IMR-90 (cell line): ENCODE results near the gene RIMBP2. TPM values are rescaled to one million over a fixed set of nuclear protein-coding genes. Genes with fewer than 3 reads are reported as not detected.

Source experiments
- ATAC-seq: fragments of 200-7000 bp; cut with Tn5 transposase; 2 replicates; pipeline ENCODE4 v1.9.1; 2020; ENCODE audit warnings: low read depth, mild to moderate bottlenecking, moderate library complexity
- BruUV-seq: library from RNA; stranded (reverse); fragments of 400-500 nt; replicated peaks from 2 replicates; lab custom pipeline; 2021; lab: Mats Ljungman, UMichigan
- CTCF ChIA-PET: fragments of 300-600 bp; formaldehyde crosslinking; extraction: SDS; loops from one replicate; lab custom pipeline; 2021; ENCODE audit warnings: antibody characterized with exemption; lab: Yijun Ruan, JAX
- POLR2A ChIA-PET: fragments of 300-600 bp; sonication (Branson Sonifier 250); formaldehyde crosslinking; loops from one replicate; lab custom pipeline; 2022; ENCODE audit warnings: antibody characterized with exemption; ENCODE audit not compliant: unreplicated experiment; lab: Charles Lee
- DNase-seq: peaks from one replicate; pipeline ENCODE4 v3.0.0; 2013
- H2AFZ ChIP-seq: replicated peaks from 2 replicates; pipeline ENCODE3; 2013; ENCODE audit warnings: low read length, mild to moderate bottlenecking; ENCODE audit not compliant: poor library complexity
- H2AK5ac ChIP-seq: 2 replicates; pipeline ENCODE4 v1.6.1; 2013; ENCODE audit warnings: low read depth, low read length, inconsistent platforms
- H2AK9ac ChIP-seq: replicated peaks from 2 replicates; pipeline ENCODE3; 2013; ENCODE audit warnings: mild to moderate bottlenecking, low read depth, low read length, moderate library complexity; ENCODE audit not compliant: poor library complexity
- H2BK120ac ChIP-seq: 2 replicates; pipeline ENCODE4 v1.6.1; 2013; ENCODE audit warnings: low read depth, low read length, inconsistent platforms
- H2BK15ac ChIP-seq: 3 replicates; pipeline ENCODE4 v1.6.1; 2013; ENCODE audit warnings: low read depth, low read length, inconsistent platforms
- H2BK20ac ChIP-seq: 2 replicates; pipeline ENCODE4 v1.6.1; 2013; ENCODE audit warnings: low read depth, mild to moderate bottlenecking, inconsistent platforms, low read length, moderate library complexity
- H2BK5ac ChIP-seq: 2 replicates; pipeline ENCODE4 v1.6.1; 2013; ENCODE audit warnings: mild to moderate bottlenecking, low read depth, low read length, inconsistent platforms; ENCODE audit not compliant: poor library complexity, severe bottlenecking
- H3K14ac ChIP-seq: replicated peaks from 2 replicates; pipeline ENCODE4 v1.6.1; 2013; ENCODE audit warnings: low read depth, low read length, inconsistent platforms
- H3K18ac ChIP-seq: 2 replicates; pipeline ENCODE4 v1.6.1; 2013; ENCODE audit warnings: low read depth, low read length, control low read depth
- H3K23ac ChIP-seq: 2 replicates; pipeline ENCODE4 v1.6.1; 2013; ENCODE audit warnings: low read depth, low read length, inconsistent platforms
- H3K27ac ChIP-seq: 2 replicates; pipeline ENCODE4 v1.5.1; 2013; ENCODE audit warnings: mild to moderate bottlenecking, control low read depth, low read length; ENCODE audit not compliant: insufficient read depth
- H3K27me3 ChIP-seq: 2 replicates; pipeline ENCODE4 v1.6.1; 2013; ENCODE audit warnings: low read length; ENCODE audit not compliant: control insufficient read depth, insufficient read depth
- H3K36me3 ChIP-seq: 2 replicates; pipeline ENCODE4 v1.6.1; 2013; ENCODE audit warnings: low read length, mixed read lengths; ENCODE audit not compliant: control insufficient read depth, insufficient read depth
- H3K4ac ChIP-seq: 2 replicates; pipeline ENCODE4 v1.6.1; 2013; ENCODE audit warnings: low read depth, low read length, inconsistent platforms
- H3K4me1 ChIP-seq: 2 replicates; pipeline ENCODE4 v1.6.1; 2013; ENCODE audit warnings: low read length, mixed read lengths; ENCODE audit not compliant: control insufficient read depth, insufficient read depth
- H3K4me2 ChIP-seq: 2 replicates; pipeline ENCODE4 v1.6.1; 2013; ENCODE audit warnings: low read depth, mild to moderate bottlenecking, control low read depth, low read length, moderate library complexity
- H3K4me3 ChIP-seq: 2 replicates; pipeline ENCODE4 v1.5.1; 2013; ENCODE audit warnings: low read depth, mild to moderate bottlenecking, control low read depth, low read length, moderate library complexity; ENCODE audit not compliant: insufficient read depth
- H3K56ac ChIP-seq: 2 replicates; pipeline ENCODE4 v1.6.1; 2013; ENCODE audit warnings: low read length, inconsistent platforms; ENCODE audit not compliant: insufficient read depth; ENCODE audit errors: extremely low read depth
- H3K79me1 ChIP-seq, 2 experiments: 2 replicates each; pipeline ENCODE4 v1.6.1; 2013; ENCODE audit warnings: low read length in 2 of 2, inconsistent platforms in 1 of 2, low read depth in 1 of 2
- H3K9ac ChIP-seq: 2 replicates; pipeline ENCODE4 v1.6.1; 2013; ENCODE audit warnings: low read depth, low read length, control low read depth
- H3K9me1 ChIP-seq: 2 replicates; pipeline ENCODE4 v1.6.1; 2013; ENCODE audit warnings: low read length, inconsistent platforms; ENCODE audit not compliant: insufficient read depth
- H3K9me3 ChIP-seq: 2 replicates; pipeline ENCODE4 v1.6.1; 2013; ENCODE audit warnings: low read length; ENCODE audit not compliant: control insufficient read depth, insufficient read depth
- H4K20me1 ChIP-seq: 2 replicates; pipeline ENCODE4 v1.6.1; 2013; ENCODE audit warnings: low read length, inconsistent platforms; ENCODE audit not compliant: insufficient read depth
- H4K5ac ChIP-seq: 2 replicates; pipeline ENCODE4 v1.6.1; 2013; ENCODE audit warnings: mild to moderate bottlenecking, low read depth, low read length, control low read depth
- H4K8ac ChIP-seq, 2 experiments: 2 replicates each; pipeline ENCODE4 v1.6.1; 2013; ENCODE audit warnings: low read depth in 2 of 2, low read length in 2 of 2, control low read depth in 1 of 2, inconsistent platforms in 1 of 2
- H4K91ac ChIP-seq: 2 replicates; pipeline ENCODE4 v1.6.1; 2013; ENCODE audit warnings: low read depth, low read length, inconsistent platforms; ENCODE audit not compliant: insufficient read depth
- BHLHE40 ChIP-seq: fragments of 150-350 bp; IDR thresholded peaks from 2 replicates; pipeline ENCODE4 v1.6.1; 2016; ENCODE audit warnings: mild to moderate bottlenecking, low read depth, low read length
- CEBPB ChIP-seq: IDR thresholded peaks from 2 replicates; pipeline ENCODE4 v1.6.1; 2012; ENCODE audit warnings: low read depth, low read length, improper control_type of control experiment
- CHD1 ChIP-seq: IDR thresholded peaks from 2 replicates; pipeline ENCODE4 v1.6.1; 2012; ENCODE audit warnings: low read depth, low read length, improper control_type of control experiment
- FOS ChIP-seq: fragments of 150-350 bp; IDR thresholded peaks from 2 replicates; pipeline ENCODE4 v1.6.1; 2016; ENCODE audit warnings: low read depth, low read length
- MAFK ChIP-seq: IDR thresholded peaks from 2 replicates; pipeline ENCODE4 v1.6.1; 2012; ENCODE audit warnings: low read depth, low read length, improper control_type of control experiment
- MAZ ChIP-seq: IDR thresholded peaks from 2 replicates; pipeline ENCODE4 v1.6.1; 2012; ENCODE audit warnings: low read depth, mild to moderate bottlenecking, low read length, improper control_type of control experiment, moderate library complexity, borderline replicate concordance
- MXI1 ChIP-seq: IDR thresholded peaks from 2 replicates; pipeline ENCODE4 v1.6.1; 2012; ENCODE audit warnings: low read depth, mild to moderate bottlenecking, low read length, moderate library complexity, borderline replicate concordance
- NFE2L2 ChIP-seq: fragments of 150-350 bp; IDR thresholded peaks from 2 replicates; pipeline ENCODE4 v1.6.1; 2016; ENCODE audit warnings: low read depth, mild to moderate bottlenecking, low read length
- POLR2A ChIP-seq: IDR thresholded peaks from 2 replicates; pipeline ENCODE4 v1.6.1; 2012; ENCODE audit warnings: mild to moderate bottlenecking, low read depth, low read length
- RAD21 ChIP-seq: IDR thresholded peaks from 2 replicates; pipeline ENCODE4 v1.6.1; 2012; ENCODE audit warnings: low read length, improper control_type of control experiment
- RCOR1 ChIP-seq: IDR thresholded peaks from 2 replicates; pipeline ENCODE4 v1.6.1; 2012; ENCODE audit warnings: mild to moderate bottlenecking, low read length, improper control_type of control experiment; ENCODE audit not compliant: insufficient replicate concordance
- RFX5 ChIP-seq: IDR thresholded peaks from 2 replicates; pipeline ENCODE4 v1.8.0; 2012; ENCODE audit warnings: low read depth, mild to moderate bottlenecking, low read length, moderate library complexity
- SMC3 ChIP-seq: fragments of 150-350 bp; IDR thresholded peaks from 2 replicates; pipeline ENCODE4 v1.6.1; 2016; ENCODE audit warnings: low read depth, mild to moderate bottlenecking, antibody characterized with exemption, low read length, moderate library complexity
- WGBS, 2 experiments: methylation state at CpG; one replicate each; pipeline versions ENCODE4 v1.1.5 to v1.1.7; 2013; ENCODE audit warnings: missing lambda C conversion rate in 2 of 2; ENCODE audit not compliant: insufficient read length in 1 of 2; ENCODE audit errors: extremely low coverage in 2 of 2; 5-methylcytosine and 5-hydroxymethylcytosine counted together
- dilution Hi-C: fragments of 300-500 bp; cut with HindIII; formaldehyde crosslinking; loops from one replicate; pipeline ENCODE4 v1.14.3; 2018; ENCODE audit warnings: low sequenced_read_pairs; ENCODE audit not compliant: unreplicated experiment
- in situ Hi-C: fragments of 300-500 bp; cut with MboI; formaldehyde crosslinking; loops from 3 replicates; pipeline ENCODE4 v1.14.3; 2019; ENCODE audit warnings: low sequenced_read_pairs, inconsistent platforms, mixed read lengths
- intact Hi-C: fragments of 100-400 bp; cut with micrococcal nuclease; formaldehyde crosslinking; loops from 2 replicates; pipeline ENCODE4 v1.10.0; 2022
- polyA plus RNA-seq, 3 experiments: library from polyadenylated mRNA; depleted of rRNA; stranded (reverse); fragments of >200 nt; gene quantifications; 2 replicates each; pipeline ENCODE4 v1.2.3, GENCODE V29; 2012; ENCODE audit warnings: low replicate concordance in 1 of 3
- total RNA-seq: library from RNA; depleted of rRNA; stranded (reverse); fragments of >200 nt; gene quantifications from 2 replicates; pipeline ENCODE4 v1.2.3, GENCODE V29; 2012
- TF ChIP-seq, protein P1 (sequence below): conservative IDR thresholded peaks from 2 replicates; pipeline ENCODE4 v1.5.1; 2012; ENCODE audit warnings: mild to moderate bottlenecking, low read depth, low read length, improper control_type of control experiment
- TF ChIP-seq, protein P2 (sequence below): fragments of 150-350 bp; IDR thresholded peaks from 2 replicates; pipeline ENCODE4 v1.6.1; 2017; ENCODE audit warnings: mild to moderate bottlenecking, antibody characterized with exemption, low read length, low read depth
- TF ChIP-seq, protein P3 (sequence below): fragments of 150-350 bp; IDR thresholded peaks from 2 replicates; pipeline ENCODE4 v1.6.1; 2016; ENCODE audit warnings: low read depth, mild to moderate bottlenecking, low read length, moderate library complexity, borderline replicate concordance

The RIMBP2 gene
- total and polyA plus RNA-seq, 2 of the 4 experiments (the other 2 are of a cell fraction): not detected

DNA sequence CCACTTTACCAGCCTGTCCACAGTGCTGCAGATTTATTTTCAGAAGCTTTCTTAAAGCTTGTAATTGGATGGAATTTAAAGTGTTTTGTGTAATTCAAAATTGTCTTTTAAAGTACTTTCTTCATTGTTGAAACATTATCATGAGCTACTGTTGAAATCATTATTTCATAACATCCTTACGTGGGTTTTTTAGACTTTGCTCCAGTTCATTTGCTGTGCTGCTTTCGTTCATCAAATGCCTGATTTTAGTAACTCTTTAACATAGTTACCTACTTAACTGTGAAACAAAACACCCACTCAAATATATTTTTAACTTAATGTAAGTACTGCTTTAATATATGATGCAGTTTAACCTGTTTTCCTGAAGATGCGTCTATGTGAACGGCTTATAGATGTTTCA, 330.9 kb downstream of the RIMBP2 start:
- no peak overlapping the region for H2AK5ac ChIP-seq
- CTCF ChIA-PET: no interaction called here
- WGBS, 2 experiments: no CpG with 5 or more reads among the region's 4 CpGs

More for the DNA sequence above, 330.9 kb downstream of the RIMBP2 start:
- H3K4me1 ChIP-seq: no peaks in the 10 kb centered on the region
- H3K27me3 ChIP-seq: no peaks in the 10 kb centered on the region
- no peaks in the 10 kb centered on the region for H3K36me3 ChIP-seq
- H4K91ac ChIP-seq: no peak overlapping the region
- no peaks in the 10 kb centered on the region for H3K79me1 ChIP-seq
- H3K23ac ChIP-seq: no peak overlapping the region
- ATAC-seq (no peak), DNase-seq (no peak)
- H4K20me1 ChIP-seq: no peaks in the 10 kb centered on the region
- H3K27ac ChIP-seq: no peak overlapping the region
- no peaks in the 10 kb centered on the region for H3K9me1 ChIP-seq
- no peak overlapping the region for H3K4ac ChIP-seq
- no TSS peak for BruUV-seq
- in situ Hi-C loops (no loop called here), dilution Hi-C loops (no loop called here), intact Hi-C loops (no loop called here)
- H3K9ac ChIP-seq: no peak overlapping the region
- no peak overlapping the region for H2BK5ac ChIP-seq
- H3K9me3 ChIP-seq: peaks cover 8% of the 10 kb centered on the region
- H4K5ac ChIP-seq: no peak overlapping the region
- no peak overlapping the region for H3K14ac ChIP-seq
- no peak overlapping the region for H2BK20ac ChIP-seq
- no peak overlapping the region for H2BK120ac ChIP-seq
- H3K18ac ChIP-seq: no peak overlapping the region
- no peak overlapping the region for H2BK15ac ChIP-seq
- H3K4me2 ChIP-seq: no peak overlapping the region
- H2AK9ac ChIP-seq: no peak overlapping the region
- H3K4me3 ChIP-seq: no peak overlapping the region
- POLR2A ChIA-PET: no interaction called here
- no peak overlapping the region for H2AFZ ChIP-seq
- H4K8ac ChIP-seq: no peak overlapping the region
- H3K56ac ChIP-seq: no peak overlapping the region
- TF ChIP-seq, protein P1, sequence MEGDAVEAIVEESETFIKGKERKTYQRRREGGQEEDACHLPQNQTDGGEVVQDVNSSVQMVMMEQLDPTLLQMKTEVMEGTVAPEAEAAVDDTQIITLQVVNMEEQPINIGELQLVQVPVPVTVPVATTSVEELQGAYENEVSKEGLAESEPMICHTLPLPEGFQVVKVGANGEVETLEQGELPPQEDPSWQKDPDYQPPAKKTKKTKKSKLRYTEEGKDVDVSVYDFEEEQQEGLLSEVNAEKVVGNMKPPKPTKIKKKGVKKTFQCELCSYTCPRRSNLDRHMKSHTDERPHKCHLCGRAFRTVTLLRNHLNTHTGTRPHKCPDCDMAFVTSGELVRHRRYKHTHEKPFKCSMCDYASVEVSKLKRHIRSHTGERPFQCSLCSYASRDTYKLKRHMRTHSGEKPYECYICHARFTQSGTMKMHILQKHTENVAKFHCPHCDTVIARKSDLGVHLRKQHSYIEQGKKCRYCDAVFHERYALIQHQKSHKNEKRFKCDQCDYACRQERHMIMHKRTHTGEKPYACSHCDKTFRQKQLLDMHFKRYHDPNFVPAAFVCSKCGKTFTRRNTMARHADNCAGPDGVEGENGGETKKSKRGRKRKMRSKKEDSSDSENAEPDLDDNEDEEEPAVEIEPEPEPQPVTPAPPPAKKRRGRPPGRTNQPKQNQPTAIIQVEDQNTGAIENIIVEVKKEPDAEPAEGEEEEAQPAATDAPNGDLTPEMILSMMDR: no peak
- no peak for TF ChIP-seq CHD1
- no peak for TF ChIP-seq SMC3
- TF ChIP-seq RAD21: no peak
- no peak for TF ChIP-seq NFE2L2
- TF ChIP-seq, protein P2, sequence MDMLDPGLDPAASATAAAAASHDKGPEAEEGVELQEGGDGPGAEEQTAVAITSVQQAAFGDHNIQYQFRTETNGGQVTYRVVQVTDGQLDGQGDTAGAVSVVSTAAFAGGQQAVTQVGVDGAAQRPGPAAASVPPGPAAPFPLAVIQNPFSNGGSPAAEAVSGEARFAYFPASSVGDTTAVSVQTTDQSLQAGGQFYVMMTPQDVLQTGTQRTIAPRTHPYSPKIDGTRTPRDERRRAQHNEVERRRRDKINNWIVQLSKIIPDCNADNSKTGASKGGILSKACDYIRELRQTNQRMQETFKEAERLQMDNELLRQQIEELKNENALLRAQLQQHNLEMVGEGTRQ: no peak
- TF ChIP-seq, protein P3, sequence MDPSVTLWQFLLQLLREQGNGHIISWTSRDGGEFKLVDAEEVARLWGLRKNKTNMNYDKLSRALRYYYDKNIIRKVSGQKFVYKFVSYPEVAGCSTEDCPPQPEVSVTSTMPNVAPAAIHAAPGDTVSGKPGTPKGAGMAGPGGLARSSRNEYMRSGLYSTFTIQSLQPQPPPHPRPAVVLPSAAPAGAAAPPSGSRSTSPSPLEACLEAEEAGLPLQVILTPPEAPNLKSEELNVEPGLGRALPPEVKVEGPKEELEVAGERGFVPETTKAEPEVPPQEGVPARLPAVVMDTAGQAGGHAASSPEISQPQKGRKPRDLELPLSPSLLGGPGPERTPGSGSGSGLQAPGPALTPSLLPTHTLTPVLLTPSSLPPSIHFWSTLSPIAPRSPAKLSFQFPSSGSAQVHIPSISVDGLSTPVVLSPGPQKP: no peak
- TF ChIP-seq RCOR1: no peak
- TF ChIP-seq MXI1: no peak
- TF ChIP-seq CEBPB: no peak
- TF ChIP-seq MAZ: no peak
- TF ChIP-seq POLR2A: no peak
- no peak for TF ChIP-seq FOS
- no peak for TF ChIP-seq MAFK
- no peak for TF ChIP-seq BHLHE40
- TF ChIP-seq RFX5: no peak
